ENCODE data around the gene ATP6V1B1. TPM values are rescaled to one million over a fixed set of nuclear protein-coding genes. Genes with fewer than 3 reads are reported as not detected.

ATP6V1B1 gene
- total RNA-seq, 1 donor from 2014 or later = 6.3 TPM

GRCh38 chr2:70897203-70897976 lies 38.3 kb upstream of the ATP6V1B1 start:
- DNase-seq (ENCODE audit: extremely low spot score, unreplicated experiment) = peak; percentile 66

GRCh38 chr2:70897977-70898226 lies 37.8 kb upstream of the ATP6V1B1 start:
- Mint-ChIP-seq H3K4me3 (peak overlapping the region; percentile 54), H3K36me3 (peaks cover 4% of the 10 kb centered on the region), H3K27ac (no peak overlapping the region), H3K9me3 (no peaks in the 10 kb centered on the region), H3K4me1 (ENCODE audit: unreplicated experiment) (peaks cover 6% of the 10 kb centered on the region), H3K27me3 (peaks cover 96% of the 10 kb centered on the region)
- no peak for TF ChIP-seq CTCF (conservative IDR thresholded peaks at IDR 0.05)
- no peak for DNase-seq (ENCODE audit: extremely low spot score, unreplicated experiment)

More at GRCh38 chr2:70897203-70897976, 38.3 kb upstream of the ATP6V1B1 start:
- Mint-ChIP-seq H3K4me3 (peak overlapping the region; percentile 31), H3K27me3 (peaks cover 96% of the 10 kb centered on the region), H3K27ac (no peak overlapping the region), H3K9me3 (no peaks in the 10 kb centered on the region), H3K4me1 (ENCODE audit: unreplicated experiment) (peaks cover 6% of the 10 kb centered on the region), H3K36me3 (peaks cover 4% of the 10 kb centered on the region)
- no peak for TF ChIP-seq CTCF (conservative IDR thresholded peaks at IDR 0.05)

GRCh38 chr2:70898363-70899240 lies 37.1 kb upstream of the ATP6V1B1 start:
- H3K9me3 Mint-ChIP-seq = no peaks in the 10 kb centered on the region
- peaks cover 96% of the 10 kb centered on the region for H3K27me3 Mint-ChIP-seq
- DNase-seq (ENCODE audit: extremely low spot score, unreplicated experiment) = peak; percentile 34
- peaks cover 4% of the 10 kb centered on the region for H3K36me3 Mint-ChIP-seq
- peaks cover 6% of the 10 kb centered on the region for H3K4me1 Mint-ChIP-seq (ENCODE audit: unreplicated experiment)
- no peak for TF ChIP-seq CTCF (conservative IDR thresholded peaks at IDR 0.05)
- no peak overlapping the region for H3K27ac Mint-ChIP-seq
- H3K4me3 Mint-ChIP-seq = peak overlapping the region; percentile 54

GRCh38 chr2:70901227-70902066 lies 34.3 kb upstream of the ATP6V1B1 start:
- Mint-ChIP-seq H3K27ac (no peak overlapping the region), H3K9me3 (no peaks in the 10 kb centered on the region), H3K36me3 (peaks cover 7% of the 10 kb centered on the region), H3K4me1 (ENCODE audit: unreplicated experiment) (peaks cover 6% of the 10 kb centered on the region), H3K4me3 (peak overlapping the region; percentile 94), H3K27me3 (peaks cover 96% of the 10 kb centered on the region)
- peak; percentile 70 for DNase-seq (ENCODE audit: extremely low spot score, unreplicated experiment)
- TF ChIP-seq CTCF (conservative IDR thresholded peaks at IDR 0.05) = no peak

- Mint-ChIP-seq H3K27me3 (peaks cover 96% of the 10 kb centered on the region), H3K9me3 (no peaks in the 10 kb centered on the region), H3K36me3 (peaks cover 7% of the 10 kb centered on the region), H3K4me1 (ENCODE audit: unreplicated experiment) (peaks cover 11% of the 10 kb centered on the region), H3K4me3 (peak overlapping the region; percentile 94), H3K27ac (no peak overlapping the region)
- DNase-seq (ENCODE audit: extremely low spot score, unreplicated experiment) = peak; percentile 59
- no peak for TF ChIP-seq CTCF (conservative IDR thresholded peaks at IDR 0.05)
Observed at GRCh38 chr2:70902067-70902442, 33.6 kb upstream of the ATP6V1B1 start.
